OCI-LY1 (cell line): ENCODE results near the gene PPBP.

Source experiments
- H2AFZ ChIP-seq: fragments of 200-600 bp; sonication (generic), shearing (Covaris generic); 2 replicates; pipeline ENCODE4 v1.6.0; 2014; ENCODE audit warnings: antibody characterized with exemption, mild to moderate bottlenecking, low read length
- H3F3A ChIP-seq: fragments of 200-600 bp; sonication (generic), shearing (Covaris generic); 2 replicates; pipeline ENCODE4 v1.6.0; 2014; ENCODE audit warnings: mild to moderate bottlenecking, antibody characterized with exemption, low read length, moderate library complexity; ENCODE audit not compliant: insufficient read depth
- H3K27ac ChIP-seq: fragments of 200-600 bp; sonication (generic); 2 replicates; pipeline ENCODE4 v1.5.1; 2014; ENCODE audit warnings: low read length, mixed run types, mild to moderate bottlenecking, low read depth; ENCODE audit not compliant: poor library complexity, severe bottlenecking
- H3K27me3 ChIP-seq: fragments of 200-600 bp; sonication (generic); 2 replicates; pipeline ENCODE4 v1.6.0; 2014; ENCODE audit warnings: antibody characterized with exemption, mild to moderate bottlenecking, low read length, moderate library complexity; ENCODE audit not compliant: insufficient read depth
- H3K36me3 ChIP-seq: fragments of 200-600 bp; sonication (generic); 2 replicates; pipeline ENCODE4 v1.6.1; 2014; ENCODE audit warnings: mild to moderate bottlenecking, antibody characterized with exemption, low read length, moderate library complexity, mixed read lengths; ENCODE audit not compliant: insufficient read depth
- H3K4me1 ChIP-seq: fragments of 200-600 bp; sonication (generic); 2 replicates; pipeline ENCODE4 v1.5.1; 2014; ENCODE audit warnings: mild to moderate bottlenecking, low read length, moderate library complexity; ENCODE audit not compliant: insufficient read depth, severe bottlenecking
- H3K4me2 ChIP-seq: fragments of 200-600 bp; sonication (generic), shearing (Covaris generic); 2 replicates; pipeline ENCODE4 v1.6.1; 2014; ENCODE audit warnings: low read length
- H3K4me3 ChIP-seq: fragments of 200-600 bp; sonication (generic); 2 replicates; pipeline ENCODE4 v1.5.1; 2014; ENCODE audit warnings: low read length, low read depth, mild to moderate bottlenecking, mixed read lengths; ENCODE audit not compliant: poor library complexity, severe bottlenecking
- H3K79me2 ChIP-seq: fragments of 200-600 bp; shearing (Covaris generic); 2 replicates; pipeline ENCODE4 v1.6.1; 2016; ENCODE audit warnings: mixed run types, low read length, mixed read lengths; ENCODE audit not compliant: insufficient read depth
- H3K9ac ChIP-seq: fragments of 200-600 bp; sonication (generic), shearing (Covaris generic); 2 replicates; pipeline ENCODE4 v1.6.1; 2014; ENCODE audit warnings: mild to moderate bottlenecking, low read length, mixed read lengths
- H3K9me2 ChIP-seq: fragments of 200-600 bp; sonication (generic), shearing (Covaris generic); 2 replicates; pipeline ENCODE4 v1.6.1; 2014; ENCODE audit warnings: low read depth, mild to moderate bottlenecking, low read length, mixed read lengths
- H3K9me3 ChIP-seq: fragments of 200-600 bp; shearing (Covaris generic); 2 replicates; pipeline ENCODE4 v1.6.1; 2014; ENCODE audit warnings: low read length, mixed read lengths
- H4K20me1 ChIP-seq: fragments of 200-600 bp; sonication (generic), shearing (Covaris generic); 2 replicates; pipeline ENCODE4 v1.6.0; 2016; ENCODE audit warnings: mild to moderate bottlenecking, low read length; ENCODE audit not compliant: insufficient read depth
- EZH2 ChIP-seq: fragments of 200-600 bp; sonication (generic), shearing (Covaris generic); IDR thresholded peaks from 2 replicates; pipeline ENCODE4 v1.8.0; 2017; ENCODE audit warnings: borderline replicate concordance, mixed run types, mild to moderate bottlenecking, antibody characterized with exemption, low read length, moderate library complexity, mixed read lengths
- TF ChIP-seq, protein P1 (sequence below): fragments of 200-600 bp; sonication (generic), shearing (Covaris generic); IDR thresholded peaks from 2 replicates; pipeline ENCODE4 v1.5.1; 2017; ENCODE audit warnings: mild to moderate bottlenecking, antibody characterized with exemption, low read length, moderate library complexity, mixed read lengths

The PPBP gene

DNA sequence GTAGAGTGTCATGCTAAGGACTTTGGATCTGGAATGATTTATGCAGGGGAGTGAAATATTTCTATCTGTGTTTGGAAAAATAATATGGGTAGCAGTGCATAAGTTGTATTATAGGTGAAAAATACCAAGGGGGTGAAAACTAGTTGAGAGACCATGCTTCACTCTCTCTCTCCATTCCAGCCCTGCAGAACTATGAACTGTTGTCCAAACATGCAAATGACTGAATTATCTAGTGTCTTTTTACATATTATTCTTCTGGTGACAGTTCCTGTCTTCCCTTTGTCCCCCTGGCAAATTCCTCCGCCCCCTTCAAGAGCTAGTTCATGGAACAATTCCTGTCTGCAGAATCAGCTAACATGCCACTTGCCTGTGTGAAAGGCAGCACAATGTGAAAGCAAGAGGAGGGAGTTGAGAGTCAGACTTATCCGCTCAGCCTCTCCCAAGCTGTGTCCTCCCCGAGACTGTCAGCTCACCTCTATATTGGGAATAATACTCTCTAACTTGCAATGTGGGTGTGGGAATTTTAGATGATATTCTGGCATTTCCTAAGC is 8.5 kb downstream of the PPBP start:
- Histone ChIP-seq H3K4me1 (no peaks in the 10 kb centered on the region), H3K9ac (no peak overlapping the region), H3K79me2 (no peaks in the 10 kb centered on the region), H3K9me3 (no peaks in the 10 kb centered on the region), H3K4me3 (no peak overlapping the region), H3K27me3 (no peaks in the 10 kb centered on the region), H3K36me3 (no peaks in the 10 kb centered on the region), H2AFZ (no peak overlapping the region), H3F3A (no peaks in the 10 kb centered on the region), H3K9me2 (no peaks in the 10 kb centered on the region), H3K27ac (no peak overlapping the region), H3K4me2 (no peak overlapping the region), H4K20me1 (no peaks in the 10 kb centered on the region)
- TF ChIP-seq EZH2 = no peak
- TF ChIP-seq, protein P1, sequence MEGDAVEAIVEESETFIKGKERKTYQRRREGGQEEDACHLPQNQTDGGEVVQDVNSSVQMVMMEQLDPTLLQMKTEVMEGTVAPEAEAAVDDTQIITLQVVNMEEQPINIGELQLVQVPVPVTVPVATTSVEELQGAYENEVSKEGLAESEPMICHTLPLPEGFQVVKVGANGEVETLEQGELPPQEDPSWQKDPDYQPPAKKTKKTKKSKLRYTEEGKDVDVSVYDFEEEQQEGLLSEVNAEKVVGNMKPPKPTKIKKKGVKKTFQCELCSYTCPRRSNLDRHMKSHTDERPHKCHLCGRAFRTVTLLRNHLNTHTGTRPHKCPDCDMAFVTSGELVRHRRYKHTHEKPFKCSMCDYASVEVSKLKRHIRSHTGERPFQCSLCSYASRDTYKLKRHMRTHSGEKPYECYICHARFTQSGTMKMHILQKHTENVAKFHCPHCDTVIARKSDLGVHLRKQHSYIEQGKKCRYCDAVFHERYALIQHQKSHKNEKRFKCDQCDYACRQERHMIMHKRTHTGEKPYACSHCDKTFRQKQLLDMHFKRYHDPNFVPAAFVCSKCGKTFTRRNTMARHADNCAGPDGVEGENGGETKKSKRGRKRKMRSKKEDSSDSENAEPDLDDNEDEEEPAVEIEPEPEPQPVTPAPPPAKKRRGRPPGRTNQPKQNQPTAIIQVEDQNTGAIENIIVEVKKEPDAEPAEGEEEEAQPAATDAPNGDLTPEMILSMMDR = no peak

DNA sequence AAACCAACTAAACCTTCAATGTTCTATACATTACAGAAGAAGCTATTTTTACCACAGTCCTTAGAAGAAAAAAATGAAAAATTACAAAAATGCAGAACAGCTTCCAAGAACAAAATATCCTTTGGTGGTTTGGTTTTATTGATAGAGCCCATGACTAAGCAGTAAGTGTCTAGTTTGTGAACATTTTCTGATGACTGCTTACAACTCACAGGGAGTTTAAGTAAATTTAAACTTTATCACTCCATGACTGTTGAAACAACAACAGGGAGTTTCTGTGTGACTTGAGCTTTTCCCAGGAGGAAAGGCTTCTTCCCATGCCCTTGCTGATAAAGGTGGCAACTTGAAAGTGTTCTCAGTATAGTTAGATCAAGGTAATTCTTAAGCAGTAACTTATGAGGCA is 9.1 kb downstream of the PPBP start:
- Histone ChIP-seq H3K79me2 (no peaks in the 10 kb centered on the region), H3K27me3 (no peaks in the 10 kb centered on the region), H3K9me3 (no peaks in the 10 kb centered on the region), H3K27ac (no peak overlapping the region), H2AFZ (no peak overlapping the region), H3K36me3 (no peaks in the 10 kb centered on the region), H4K20me1 (no peaks in the 10 kb centered on the region), H3K9me2 (no peaks in the 10 kb centered on the region), H3K4me1 (no peaks in the 10 kb centered on the region), H3K4me3 (no peak overlapping the region), H3K4me2 (no peak overlapping the region), H3F3A (no peaks in the 10 kb centered on the region), H3K9ac (no peak overlapping the region)
- TF ChIP-seq, protein P1 = no peak
- TF ChIP-seq EZH2 = no peak

DNA sequence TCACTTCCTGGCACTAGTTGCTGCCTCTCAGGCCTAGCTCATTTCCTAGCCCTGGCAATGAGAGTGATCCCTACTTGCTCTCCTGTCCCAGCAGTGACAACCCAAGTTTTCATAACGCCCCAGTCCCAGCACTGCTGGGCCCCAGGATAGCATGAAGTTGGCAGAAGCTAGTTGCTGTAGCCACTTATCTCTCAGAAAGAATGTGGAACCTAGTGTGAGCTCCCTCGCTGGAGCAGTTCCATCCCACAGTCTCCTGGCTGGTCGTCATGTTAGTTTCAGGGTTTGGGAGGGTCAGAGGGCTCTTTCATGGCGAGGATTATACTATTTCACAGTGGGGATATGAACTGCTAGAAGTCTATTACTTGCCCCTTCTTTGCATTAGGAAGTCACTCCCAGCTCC is 11.3 kb downstream of the PPBP start:
- H3K4me1 ChIP-seq = no peaks in the 10 kb centered on the region
- no peak overlapping the region for H2AFZ ChIP-seq
- H3K36me3 ChIP-seq = no peaks in the 10 kb centered on the region
- H3K79me2 ChIP-seq = no peaks in the 10 kb centered on the region
- no peaks in the 10 kb centered on the region for H3K9me2 ChIP-seq
- H3K4me3 ChIP-seq = no peak overlapping the region
- H3K9ac ChIP-seq = no peak overlapping the region
- no peaks in the 10 kb centered on the region for H4K20me1 ChIP-seq
- H3K27me3 ChIP-seq = no peaks in the 10 kb centered on the region
- no peak overlapping the region for H3K4me2 ChIP-seq
- TF ChIP-seq, protein P1 = no peak
- TF ChIP-seq EZH2 = no peak
- no peak overlapping the region for H3K27ac ChIP-seq
- H3K9me3 ChIP-seq = no peaks in the 10 kb centered on the region
- H3F3A ChIP-seq = no peaks in the 10 kb centered on the region
